AG09309 (cell line): ENCODE measurements around the gene USP14.

Experiments
- DNase-seq: peaks from one replicate; pipeline ENCODE4 v3.0.0-alpha.2; 2010; ENCODE audit warnings: low read depth
- H3K4me3 ChIP-seq: 2 replicates; pipeline ENCODE4 v1.5.1; 2011; ENCODE audit warnings: mild to moderate bottlenecking, low read depth, low read length, moderate library complexity; ENCODE audit not compliant: control insufficient read depth
- TF ChIP-seq, protein P1 (sequence below): IDR thresholded peaks from 2 replicates; pipeline ENCODE4 v1.5.1; 2011; ENCODE audit warnings: mild to moderate bottlenecking, low read depth, low read length, inconsistent platforms; ENCODE audit not compliant: insufficient read depth, control insufficient read depth; ENCODE audit errors: missing control alignments

The USP14 gene

DNA sequence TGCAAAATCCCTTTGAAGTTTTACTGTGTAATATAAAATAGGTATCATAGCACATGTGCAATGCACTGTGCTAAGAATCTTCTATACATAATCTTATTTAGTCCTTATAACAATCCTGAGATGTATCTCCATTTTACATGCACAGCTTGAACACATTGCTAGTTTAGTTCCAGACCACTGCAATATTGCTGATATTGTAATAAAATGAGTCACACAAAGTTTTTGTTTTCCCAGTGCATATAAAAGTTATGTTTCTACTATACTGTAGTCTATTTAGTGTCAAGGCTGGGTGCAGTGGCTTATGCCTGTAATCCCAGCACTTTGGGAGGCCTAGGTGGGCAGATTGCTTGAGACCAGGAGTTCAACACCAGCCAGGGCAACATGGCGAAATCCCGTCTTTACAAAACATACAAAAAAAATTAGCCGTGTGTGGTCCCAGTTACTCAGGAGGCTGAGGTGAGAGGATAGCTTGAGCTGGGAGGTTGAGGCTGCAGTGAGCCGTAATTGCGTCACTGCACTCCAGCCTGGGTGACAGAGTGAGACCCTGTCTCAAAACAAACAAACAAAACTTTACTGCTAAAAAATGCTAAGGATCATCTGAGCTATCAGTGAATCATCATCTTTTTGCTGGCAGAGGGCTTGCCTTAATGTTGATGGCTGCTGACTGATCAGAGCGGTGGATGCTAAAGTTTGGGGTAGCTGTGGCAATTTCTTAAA, 1.7 kb upstream of the USP14 start:
- TF ChIP-seq, protein P1, sequence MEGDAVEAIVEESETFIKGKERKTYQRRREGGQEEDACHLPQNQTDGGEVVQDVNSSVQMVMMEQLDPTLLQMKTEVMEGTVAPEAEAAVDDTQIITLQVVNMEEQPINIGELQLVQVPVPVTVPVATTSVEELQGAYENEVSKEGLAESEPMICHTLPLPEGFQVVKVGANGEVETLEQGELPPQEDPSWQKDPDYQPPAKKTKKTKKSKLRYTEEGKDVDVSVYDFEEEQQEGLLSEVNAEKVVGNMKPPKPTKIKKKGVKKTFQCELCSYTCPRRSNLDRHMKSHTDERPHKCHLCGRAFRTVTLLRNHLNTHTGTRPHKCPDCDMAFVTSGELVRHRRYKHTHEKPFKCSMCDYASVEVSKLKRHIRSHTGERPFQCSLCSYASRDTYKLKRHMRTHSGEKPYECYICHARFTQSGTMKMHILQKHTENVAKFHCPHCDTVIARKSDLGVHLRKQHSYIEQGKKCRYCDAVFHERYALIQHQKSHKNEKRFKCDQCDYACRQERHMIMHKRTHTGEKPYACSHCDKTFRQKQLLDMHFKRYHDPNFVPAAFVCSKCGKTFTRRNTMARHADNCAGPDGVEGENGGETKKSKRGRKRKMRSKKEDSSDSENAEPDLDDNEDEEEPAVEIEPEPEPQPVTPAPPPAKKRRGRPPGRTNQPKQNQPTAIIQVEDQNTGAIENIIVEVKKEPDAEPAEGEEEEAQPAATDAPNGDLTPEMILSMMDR = no peak

GRCh38 chr18:159037-159652, 788 bp downstream of the USP14 start:
- TF ChIP-seq, protein P1 = no peak
- no peak for DNase-seq
- H3K4me3 ChIP-seq = peak overlapping the region; percentile 82

More for the DNA sequence above, 1.7 kb upstream of the USP14 start:
- H3K4me3 ChIP-seq = no peak overlapping the region
- no peak for DNase-seq

- no peak for DNase-seq
- peak overlapping the region; percentile 82 for H3K4me3 ChIP-seq
- TF ChIP-seq, protein P1 = no peak
Observed at GRCh38 chr18:159933-160332, 1.6 kb downstream of the USP14 start.

DNA sequence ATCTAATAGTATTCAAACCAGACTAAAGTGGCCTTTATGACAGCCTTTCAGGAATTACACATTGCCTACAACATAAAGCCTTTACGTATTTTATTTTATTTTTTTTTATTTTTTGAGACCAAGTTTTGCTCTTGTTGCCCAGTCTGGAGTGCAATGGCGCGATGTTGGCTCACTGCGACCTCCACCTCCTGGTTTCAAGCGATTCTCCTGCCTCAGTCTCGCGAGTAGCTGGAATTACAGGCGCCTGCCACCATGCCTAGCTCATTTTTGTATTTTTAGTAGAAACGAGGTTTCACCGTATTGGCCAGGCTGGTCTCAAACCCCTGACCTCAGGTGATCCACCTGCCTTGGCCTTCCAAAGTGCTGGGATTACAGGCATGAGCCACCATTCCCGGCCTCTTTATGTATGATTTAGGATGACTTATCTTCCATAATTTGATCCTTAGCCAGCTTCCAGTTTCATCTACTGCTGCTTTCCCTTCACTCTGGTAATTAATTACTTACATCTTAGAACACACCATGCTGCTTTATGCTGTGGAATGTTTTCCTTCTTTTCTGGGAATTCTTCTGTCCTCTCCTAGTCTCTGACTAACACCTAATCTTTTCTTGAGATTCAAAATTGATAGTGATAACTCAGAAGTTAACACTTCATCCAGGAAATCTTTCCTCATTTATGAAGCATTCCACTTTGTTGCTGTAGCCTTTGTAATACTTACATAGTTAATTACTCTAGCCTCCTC, 2.6 kb downstream of the USP14 start:
- DNase-seq = no peak
- H3K4me3 ChIP-seq = no peak overlapping the region
- TF ChIP-seq, protein P1 = no peak

- DNase-seq = no peak
- no peak overlapping the region for H3K4me3 ChIP-seq
- TF ChIP-seq, protein P1 = no peak
Observed at GRCh38 chr18:172361-172760, 14.0 kb downstream of the USP14 start.

DNA sequence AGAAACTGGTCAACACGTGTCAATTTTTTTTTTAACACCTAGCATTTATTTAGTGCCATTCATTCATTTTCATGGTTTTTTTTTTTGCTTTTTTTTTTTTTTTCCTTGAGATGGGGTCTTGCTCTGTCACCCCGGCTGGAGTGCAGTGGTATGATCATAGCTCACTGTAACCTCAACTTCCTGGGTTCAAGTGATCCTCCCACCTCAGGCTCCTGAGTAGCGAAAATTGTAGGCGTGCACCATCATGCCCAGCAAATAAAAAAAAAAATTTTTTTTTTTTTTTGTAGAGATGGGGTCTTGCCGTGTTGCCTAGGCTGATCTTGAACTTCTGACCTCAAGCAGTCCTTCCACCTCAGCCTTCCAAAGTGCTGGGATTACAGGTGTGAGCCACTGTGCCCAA, 21.1 kb downstream of the USP14 start:
- TF ChIP-seq, protein P1 = no peak

More for the DNA sequence above, 21.1 kb downstream of the USP14 start:
- no peak overlapping the region for H3K4me3 ChIP-seq
- no peak for DNase-seq
